ENCODE measurements around the gene EGFLAM. TPM values are rescaled to one million over a fixed set of nuclear protein-coding genes. Genes with fewer than 3 reads are reported as not detected.
"Not testable (repeated sequence)": the region's sequence is repeated elsewhere in the genome, so short reads cannot be mapped to it uniquely, and the experiment has no call there.

The EGFLAM gene
- total RNA-seq, 1 donor from 2014 or later: 7.0 TPM

DNA sequence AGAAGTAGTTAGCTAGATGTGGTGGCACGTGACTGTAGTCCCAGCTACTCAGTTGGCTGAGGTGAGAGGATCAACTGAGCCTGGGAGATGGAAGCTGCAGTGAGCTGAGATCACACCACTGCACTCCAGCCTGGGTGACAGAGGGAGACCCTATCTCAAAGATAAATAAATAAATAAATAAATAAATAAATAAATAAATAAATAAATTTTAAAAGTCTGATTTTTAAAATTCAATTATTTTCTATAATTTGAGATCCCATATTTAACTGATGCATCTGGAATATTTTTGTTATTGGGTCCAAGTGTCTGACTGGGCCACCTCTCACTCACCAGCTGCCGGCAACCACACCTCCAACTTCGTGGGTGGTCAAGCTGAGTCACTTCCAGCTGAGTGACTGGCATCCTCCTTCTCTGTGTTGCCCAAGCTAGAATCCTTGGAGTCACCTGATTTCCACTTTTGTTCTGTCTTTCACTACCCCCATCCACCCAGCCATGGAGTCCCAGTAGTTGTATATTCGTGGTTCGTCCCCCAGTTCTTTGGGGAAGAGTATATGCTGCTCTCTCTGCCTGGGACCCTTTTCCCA lies 70.9 kb downstream of the EGFLAM start:
- DNase-seq (ENCODE audit: low read depth): peak; percentile 90

DNA sequence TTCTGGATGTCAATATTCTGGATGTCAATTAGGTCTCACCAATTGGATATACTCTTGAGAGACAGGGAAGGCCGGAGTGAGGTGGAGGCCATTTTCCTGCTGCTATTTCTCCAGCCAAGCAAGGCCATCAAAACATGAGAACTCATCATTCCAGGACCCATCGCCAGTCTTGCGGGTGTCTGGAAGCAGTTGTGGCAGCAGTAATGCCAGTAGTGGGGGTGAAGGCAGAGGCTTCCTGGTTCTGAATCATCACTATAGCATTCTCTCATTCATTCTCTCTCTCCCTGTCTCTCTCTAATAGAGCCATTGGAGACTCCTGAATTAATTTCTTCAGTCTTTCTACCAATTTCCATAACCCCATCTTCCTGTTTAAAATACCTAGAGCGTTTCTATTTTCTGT lies 71.8 kb downstream of the EGFLAM start:
- DNase-seq (ENCODE audit: low read depth): peak; percentile 74

DNA sequence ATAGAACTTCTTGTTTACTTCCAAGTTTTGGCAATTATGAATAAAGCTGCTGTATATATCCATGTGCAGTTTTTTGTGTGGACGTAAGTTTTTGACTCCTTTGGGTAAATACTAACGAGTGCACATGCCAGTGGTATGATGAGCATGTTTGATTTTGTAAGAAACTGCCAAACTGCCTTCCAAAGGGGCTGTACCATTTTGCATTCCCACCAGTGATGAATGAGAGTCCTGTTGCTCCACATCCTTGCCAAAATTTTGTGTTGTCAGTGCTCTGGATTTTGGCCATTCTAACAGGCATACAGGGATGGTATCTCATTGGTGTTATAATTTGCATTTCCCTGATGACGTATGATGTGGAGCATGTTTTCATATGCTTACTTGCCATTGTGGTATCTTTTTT lies 73.5 kb downstream of the EGFLAM start:
- DNase-seq (ENCODE audit: low read depth): no peak

DNA sequence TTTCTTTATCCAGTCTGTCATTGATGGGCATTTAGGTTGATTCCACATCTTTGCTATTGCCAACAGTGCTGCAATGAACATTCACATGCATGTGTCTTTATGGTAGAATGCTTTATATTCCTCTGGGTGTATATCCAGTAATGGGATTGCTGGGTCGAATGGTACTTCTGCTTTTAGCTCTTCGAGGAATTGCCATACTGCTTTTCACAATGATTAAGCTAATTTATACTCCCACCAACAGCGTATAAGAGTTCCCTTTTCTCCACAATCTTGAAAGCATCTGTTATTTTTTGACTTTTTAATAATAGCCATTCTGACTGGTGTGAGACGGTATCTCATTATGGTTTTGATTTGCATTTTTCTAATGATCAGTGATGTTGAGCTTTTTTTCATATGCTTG lies 74.8 kb downstream of the EGFLAM start:
- DNase-seq (ENCODE audit: low read depth): not testable (repeated sequence)

DNA sequence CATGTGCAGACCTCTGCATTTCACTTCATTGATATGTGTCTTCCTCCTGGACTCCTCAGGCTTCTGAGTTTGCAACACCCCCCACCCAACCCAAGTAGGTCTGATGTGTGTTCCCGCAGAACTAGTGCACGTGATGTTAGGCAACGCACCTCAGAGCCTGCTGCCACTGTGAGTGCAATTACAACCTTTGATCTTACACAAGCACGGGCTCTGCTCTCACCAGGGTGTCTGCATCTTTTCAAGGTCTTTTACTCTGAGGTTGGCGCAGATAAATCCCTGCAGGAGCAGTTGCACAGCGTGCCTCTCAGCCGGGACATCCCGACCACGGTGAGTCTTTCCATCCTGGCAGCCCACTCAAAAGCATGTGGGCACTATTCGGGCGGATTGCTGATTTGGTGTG lies 80.1 kb downstream of the EGFLAM start:
- DNase-seq (ENCODE audit: low read depth): no peak

DNA sequence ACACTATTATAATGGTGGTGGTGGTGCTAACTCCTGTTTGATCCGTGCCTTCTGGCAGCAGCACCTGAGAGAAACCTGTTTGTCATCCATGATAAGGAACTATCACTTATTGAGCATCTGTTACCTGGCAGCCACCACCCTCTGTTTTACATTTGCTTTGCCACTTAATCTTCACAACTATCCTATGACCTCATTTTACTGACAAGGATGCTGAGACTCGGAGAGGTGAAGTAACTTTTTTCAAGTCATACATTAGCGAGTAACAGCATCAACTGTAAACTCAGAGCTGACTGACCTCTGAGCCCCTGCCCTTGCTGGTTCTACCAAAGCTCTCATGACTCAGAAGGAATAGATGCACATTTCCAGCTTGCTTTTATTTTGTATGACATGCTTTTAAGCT lies 81.1 kb downstream of the EGFLAM start:
- peak; percentile 58 for DNase-seq (ENCODE audit: low read depth)

DNA sequence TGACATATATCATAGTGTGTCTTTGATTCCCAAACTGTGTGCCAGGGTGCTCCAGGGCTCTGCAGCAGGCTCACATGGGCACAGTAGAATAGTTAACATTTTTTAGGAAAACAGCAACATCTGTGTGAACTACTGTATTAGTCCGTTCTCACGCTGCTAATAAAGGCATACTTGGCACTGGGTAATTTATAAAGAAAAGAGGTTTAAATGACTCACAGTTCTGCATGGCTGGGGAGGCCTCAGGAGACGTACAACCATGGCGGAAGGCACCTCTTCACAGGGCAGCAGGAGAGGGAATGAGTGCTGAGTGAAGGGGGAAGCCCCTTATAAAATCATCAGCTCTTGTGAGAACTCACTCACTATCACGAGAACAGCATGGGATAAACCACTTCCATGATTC lies 82.7 kb downstream of the EGFLAM start:
- peak; percentile 82 for DNase-seq (ENCODE audit: low read depth)

DNA sequence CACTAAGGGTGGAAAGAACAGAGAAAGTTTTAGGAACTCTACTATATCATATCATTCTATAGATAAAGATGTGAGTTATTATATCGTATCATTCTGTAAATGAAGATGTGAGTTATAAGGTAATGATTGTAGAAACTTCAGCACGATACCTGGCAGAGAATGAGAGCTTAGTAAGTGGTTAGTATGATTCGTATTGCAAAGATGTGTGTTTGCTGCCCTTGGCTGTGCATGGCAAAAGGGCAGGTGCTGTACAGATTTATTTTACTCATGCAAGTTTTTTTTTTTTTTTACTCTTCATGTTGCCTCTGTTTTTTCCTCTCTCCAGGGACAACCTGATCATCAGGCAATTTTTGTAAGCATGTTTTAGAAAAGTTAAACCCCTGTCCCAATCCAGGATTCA lies 83.3 kb downstream of the EGFLAM start:
- peak; percentile 83 for DNase-seq (ENCODE audit: low read depth)

DNA sequence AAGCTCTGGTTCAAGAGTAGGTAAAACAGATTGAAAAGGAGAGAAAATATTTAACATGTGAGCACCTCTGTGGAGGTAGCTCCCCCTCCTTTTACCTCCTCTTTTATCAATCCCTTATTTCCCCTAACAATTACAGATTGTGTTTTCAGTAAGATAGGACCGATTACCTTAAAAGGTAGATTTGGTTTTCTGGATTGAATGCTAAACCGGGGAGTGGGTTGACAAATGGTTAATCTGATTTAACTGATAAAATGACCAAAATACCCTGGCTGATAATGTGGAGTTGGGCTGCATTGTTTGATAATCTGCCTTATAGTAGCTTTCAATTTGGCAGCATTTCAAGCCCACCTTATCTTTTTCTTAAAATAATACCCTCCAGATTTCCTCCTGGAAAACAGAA lies 83.9 kb downstream of the EGFLAM start:
- no peak for DNase-seq (ENCODE audit: low read depth)

DNA sequence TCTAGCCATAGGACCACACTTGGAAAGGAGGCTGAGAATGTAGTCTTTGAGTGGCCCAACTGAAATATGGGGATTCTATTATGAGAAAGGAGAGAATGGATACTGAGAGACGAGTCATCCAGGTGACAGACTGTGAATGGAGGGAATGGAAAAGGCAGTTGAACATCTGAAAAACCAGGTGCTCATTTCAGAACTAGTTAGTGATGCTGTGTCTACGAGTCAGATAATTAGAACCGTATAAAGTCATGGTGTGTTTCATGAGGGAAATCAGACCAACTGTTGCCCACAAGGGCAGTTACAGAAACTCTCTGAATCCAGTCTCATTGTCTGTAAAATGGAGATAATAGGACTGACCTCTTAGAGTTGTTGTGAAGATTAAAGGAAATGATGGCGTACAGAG lies 86.5 kb downstream of the EGFLAM start:
- DNase-seq (ENCODE audit: low read depth): no peak

DNA sequence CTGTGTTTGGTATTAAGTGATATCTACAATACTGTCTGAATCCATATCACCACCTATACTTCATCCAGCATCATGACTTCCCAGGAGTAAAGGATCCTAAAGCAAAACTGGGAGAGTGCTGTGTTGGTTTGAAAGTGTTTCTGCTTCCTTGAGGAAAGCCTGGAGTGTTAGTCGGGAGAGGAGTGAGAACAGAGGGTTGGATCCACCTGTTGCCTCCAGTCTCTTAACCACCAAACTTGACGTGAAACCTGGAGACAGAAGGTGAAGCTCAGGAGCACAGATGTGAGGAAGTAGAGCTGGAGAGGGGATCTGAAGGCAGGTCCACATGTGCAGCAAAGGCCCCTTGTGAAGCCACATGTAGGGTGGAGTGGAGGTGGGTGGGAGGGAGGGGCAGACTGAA lies 88.2 kb downstream of the EGFLAM start:
- no peak for DNase-seq (ENCODE audit: low read depth)

DNA sequence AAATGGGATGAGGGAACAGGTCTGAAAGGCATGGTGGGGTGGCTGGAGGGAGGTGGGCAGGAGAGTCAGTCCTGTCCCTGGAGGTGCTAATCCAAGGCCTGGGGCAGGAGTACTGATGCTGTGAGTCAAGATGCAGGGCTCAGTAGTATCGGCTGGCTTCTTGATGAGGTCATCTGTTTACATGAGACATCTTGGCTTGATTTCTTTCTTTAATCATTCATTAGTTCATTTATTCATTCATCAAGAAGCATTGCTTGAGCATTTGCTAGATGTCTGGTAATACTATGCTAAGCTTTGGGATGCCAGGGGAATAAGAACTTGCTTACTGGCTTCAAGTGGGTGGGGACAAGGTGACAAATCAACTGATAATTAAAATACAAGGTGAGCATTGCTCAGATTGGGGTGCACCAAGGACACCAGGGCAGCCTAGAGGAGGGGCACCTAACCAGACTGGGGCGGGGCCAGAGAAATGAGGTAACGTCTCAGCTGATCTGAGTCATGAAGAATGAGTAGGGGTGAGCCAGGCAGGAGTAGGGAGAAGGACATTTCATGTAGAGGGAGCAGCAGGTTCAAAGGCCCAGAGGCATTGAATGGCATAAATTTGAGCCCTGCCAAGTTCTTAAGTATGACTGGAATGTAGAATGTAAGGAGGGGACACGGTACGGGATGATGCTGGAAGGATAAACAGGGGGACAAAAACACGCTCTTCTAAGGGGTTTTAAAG lies 88.8 kb downstream of the EGFLAM start:
- DNase-seq (ENCODE audit: low read depth): peak; percentile 82

DNA sequence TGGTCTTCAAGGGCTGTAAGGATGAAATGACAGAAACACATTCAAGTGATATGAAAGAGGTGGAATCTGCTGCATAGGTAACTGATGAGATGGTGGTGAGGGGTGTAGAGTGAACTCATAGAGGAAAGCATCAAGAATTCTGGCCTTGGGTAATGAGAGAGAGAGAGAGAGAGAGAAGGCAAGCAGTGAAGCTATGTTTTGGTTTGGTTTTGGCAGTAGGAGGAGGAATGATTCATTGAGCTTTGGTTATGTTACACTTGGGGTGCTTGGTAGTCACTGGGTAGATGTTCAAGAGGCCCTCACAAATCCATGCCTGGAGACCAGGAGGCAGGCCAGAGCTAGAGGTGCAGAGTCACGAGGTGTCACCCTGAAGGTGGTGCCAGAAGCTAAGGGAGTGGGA lies 89.5 kb downstream of the EGFLAM start:
- DNase-seq (ENCODE audit: low read depth): peak; percentile 4

DNA sequence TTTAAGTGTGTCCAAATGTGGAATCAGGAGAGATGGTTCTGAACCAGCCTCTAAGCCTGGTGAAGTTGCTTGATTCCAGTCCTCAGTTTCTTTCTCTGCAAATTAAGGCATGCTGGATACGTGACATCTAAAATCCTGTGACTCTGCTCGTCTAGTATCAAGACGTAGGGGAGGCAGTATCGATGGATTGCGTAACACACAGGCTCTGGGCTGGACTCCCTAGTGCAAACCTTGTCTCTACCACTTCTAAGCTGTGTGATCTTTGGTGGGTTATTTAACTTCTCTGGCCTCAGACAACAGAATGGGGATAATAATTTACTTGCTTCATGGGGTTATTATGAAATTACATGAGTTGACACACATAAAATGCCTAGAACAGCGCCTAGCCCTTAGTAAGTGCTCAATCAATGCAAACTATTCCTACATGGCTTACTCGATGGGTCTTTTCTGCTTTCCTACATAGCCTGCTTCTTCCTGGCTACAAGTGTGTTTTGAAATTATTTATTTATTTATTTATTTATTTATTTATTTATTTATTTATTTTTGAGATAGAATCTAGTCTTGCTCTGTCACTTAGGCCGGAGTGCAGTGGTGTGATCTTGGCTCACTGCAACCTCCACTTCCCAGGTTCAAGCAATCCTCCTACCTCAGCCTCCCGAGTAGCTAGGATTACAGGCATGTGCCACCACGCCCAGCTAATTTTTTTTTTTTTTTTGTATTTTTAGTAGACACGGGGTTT lies 102.1 kb downstream of the EGFLAM start:
- DNase-seq (ENCODE audit: low read depth): no peak

DNA sequence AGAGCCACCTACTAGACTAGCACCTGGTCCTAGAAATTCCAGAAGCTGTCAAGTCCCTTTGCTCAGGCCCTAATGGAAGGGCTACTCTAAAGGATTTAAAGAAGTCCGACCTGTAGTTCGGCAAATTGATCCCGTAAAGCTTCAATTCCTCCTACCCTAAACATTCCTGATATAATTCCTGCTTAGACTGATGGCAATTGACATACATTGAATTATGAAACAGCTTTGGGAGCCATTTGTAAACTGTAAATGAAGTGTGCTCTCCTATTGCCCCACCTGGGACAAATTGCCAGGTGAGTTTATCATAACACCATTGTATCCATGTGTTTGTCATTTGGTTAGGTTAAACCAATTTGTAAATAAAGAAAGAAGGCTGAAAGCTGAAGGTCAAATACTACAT lies 104.4 kb downstream of the EGFLAM start:
- DNase-seq (ENCODE audit: low read depth): no peak

DNA sequence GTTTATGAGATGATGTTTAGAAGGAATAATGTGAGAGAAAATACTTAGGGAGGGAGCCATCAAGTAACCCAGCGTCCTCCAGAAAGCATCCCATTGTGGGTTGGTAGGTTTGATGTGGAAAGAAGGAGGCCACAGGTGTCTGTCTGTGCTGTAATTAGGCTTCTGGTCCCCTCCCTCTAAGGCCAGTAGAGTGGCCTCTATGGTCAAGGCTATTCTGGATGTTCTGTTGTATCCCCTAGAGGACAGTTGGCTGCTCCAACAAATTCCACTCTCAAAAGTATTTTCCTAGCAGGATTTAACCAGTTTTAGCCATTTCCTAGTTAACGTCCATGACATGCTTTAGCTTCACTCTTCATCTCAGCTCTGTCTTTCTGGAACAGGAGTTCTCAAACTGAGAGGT lies 106.5 kb downstream of the EGFLAM start:
- no peak for DNase-seq (ENCODE audit: low read depth)

DNA sequence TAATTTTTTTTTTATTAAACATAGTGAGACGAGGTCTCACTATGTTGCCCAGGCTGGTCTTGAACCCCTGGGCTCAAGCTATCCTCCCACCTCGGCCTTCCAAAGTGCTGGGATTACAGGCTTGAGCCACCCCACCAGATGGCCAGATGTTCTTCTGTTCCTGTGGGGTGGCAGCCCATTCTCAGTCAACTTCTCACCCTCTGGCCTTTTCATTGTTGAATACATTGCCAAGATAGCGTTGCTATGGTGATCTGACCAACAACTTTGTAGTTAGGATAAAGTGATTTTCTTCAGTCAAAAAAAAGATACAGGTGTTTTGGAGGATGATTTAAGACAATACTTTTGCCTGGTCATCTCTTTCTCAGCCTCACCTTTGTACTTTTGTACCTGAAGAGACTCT lies 109.1 kb downstream of the EGFLAM start:
- no peak for DNase-seq (ENCODE audit: low read depth)

DNA sequence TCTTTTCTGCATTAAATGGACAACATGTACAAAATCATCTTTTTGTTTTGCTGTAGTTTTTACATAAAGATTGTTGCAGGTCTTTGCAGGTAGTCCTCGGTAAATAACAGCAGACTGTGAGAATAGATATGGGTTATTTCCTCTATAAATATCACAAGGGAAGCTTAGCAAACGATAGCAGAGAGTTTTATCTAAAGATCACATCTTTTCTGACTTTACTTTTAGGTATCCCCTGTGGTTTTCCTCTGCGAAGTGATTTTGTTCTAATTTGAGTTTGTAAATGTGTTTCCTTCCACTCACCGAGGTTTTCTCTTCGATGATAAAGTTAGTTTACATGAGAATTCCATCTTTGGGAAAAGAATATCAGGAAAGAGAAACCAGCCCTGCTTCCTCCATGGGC lies 109.6 kb downstream of the EGFLAM start:
- DNase-seq (ENCODE audit: low read depth): no peak

DNA sequence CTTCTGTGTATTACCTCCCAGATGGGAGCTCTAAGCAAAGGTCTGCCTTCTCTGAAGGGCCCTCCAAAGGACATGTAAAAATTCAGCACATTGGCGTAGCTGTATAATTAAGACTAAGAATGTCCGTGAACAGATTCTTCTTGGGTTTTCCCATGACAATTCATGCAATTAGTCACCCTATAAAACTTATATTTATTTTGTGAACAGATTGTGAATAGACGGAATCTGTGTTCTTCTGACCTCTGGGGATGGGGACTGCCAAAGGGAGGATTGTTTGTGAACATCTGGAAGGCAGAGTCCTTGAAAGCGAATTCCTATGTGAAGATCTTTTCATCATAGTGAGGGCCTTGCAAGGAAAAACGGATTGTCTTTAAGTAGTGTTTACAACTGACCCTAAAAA lies 111.3 kb downstream of the EGFLAM start:
- no peak for DNase-seq (ENCODE audit: low read depth)

DNA sequence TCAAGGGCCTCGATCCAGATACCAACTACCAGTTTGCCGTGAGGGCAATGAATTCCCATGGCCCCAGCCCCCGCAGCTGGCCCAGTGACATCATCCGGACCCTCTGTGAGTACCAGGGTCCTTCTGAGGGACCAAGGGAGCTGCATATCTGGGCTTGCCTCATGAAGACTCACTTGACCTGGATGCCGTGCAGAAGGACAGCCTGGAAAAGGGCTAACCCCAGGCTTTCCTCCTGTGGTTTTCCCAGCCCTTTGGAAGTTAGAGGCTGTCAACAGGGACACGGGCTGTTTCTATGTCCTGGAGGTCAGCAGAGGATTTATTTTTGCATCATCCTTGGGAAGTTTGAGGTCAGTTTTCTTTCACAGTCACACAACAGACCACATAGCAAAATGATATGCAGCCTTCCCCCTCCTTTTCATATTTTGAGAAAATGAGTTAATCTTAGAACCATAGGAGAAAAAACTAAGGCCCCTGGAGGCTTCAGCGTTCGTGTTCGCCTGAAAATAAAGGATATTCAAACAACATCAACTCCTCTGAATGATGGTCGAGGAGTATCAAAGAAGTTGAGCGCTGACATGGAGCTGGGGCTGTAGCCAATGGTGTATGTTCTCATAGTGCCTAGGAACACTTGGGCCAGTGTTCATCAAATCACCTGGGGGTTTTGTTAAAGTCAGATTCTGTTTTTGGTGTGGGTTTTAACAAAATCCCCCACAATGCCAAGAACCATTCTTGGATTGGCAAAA lies 112.2 kb downstream of the EGFLAM start:
- DNase-seq (ENCODE audit: low read depth): no peak

DNA sequence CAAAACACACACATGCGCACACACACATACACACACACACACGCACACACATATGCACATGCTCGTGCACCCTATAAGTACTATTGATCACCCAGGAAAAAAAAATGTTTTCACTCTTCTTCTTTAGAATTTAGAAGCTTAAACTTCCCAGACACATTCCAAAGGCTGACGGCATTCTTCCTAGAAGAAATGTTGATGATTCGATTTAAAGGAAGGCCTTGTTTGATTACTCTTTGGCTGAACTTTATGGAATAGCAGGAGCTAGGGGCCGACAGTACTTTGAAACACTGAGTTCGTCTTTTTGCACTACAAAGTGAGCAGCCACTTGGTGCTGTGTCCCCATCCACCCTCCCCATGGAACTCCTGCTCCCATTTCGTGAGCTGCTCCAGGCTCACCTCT lies 113.2 kb downstream of the EGFLAM start:
- no peak for DNase-seq (ENCODE audit: low read depth)

DNA sequence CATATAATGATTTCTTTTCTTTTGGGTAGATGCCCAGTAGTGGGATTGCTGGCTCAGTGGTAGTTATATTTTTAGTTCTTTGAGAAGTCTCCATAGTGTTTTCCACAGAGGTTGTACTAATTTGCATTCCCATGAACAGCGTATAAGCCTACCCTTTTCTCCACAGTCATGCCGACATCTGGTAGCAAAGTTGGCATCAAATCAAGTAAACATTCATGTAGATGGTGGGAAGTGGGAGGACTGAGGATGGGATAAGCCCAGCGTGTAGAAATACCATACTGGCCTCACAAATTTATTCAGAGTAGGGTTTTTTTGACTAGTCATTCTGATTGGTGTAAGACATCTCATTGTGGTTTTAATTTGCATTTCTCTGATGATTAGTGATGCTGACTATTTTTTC lies 115.4 kb downstream of the EGFLAM start:
- DNase-seq (ENCODE audit: low read depth): no peak

DNA sequence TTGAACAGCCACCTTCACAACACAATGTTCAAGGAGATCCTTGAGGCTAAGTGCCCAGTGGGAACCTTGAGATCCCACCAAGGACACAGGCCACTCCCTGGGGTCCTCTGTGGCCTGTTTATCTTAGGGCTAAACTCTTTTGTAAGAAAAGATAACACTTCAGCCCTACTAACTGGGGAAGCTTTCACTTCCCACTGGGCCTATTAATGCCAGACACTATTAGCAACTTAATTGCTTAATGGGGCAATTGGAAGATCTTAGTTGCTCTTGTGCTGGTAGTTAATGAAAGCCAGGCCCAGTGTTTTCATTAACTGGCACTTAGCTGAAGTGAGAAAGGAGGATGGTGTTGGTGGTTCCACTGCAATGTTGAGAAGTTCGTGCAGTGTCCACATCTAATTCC lies 117.1 kb downstream of the EGFLAM start:
- no peak for DNase-seq (ENCODE audit: low read depth)
